22Rv1 (cell line): ENCODE measurements around the gene SLC36A3.
"Not testable (repeated sequence)": the region's sequence is repeated elsewhere in the genome, so short reads cannot be mapped to it uniquely, and the experiment has no call there.

Experiments
- H3K27ac ChIP-seq: fragments of 450-650 bp; 2 replicates; pipeline ENCODE4 v1.5.1; 2017
- ZFX ChIP-seq: fragments of 450-650 bp; IDR thresholded peaks from 2 replicates; pipeline ENCODE4 v1.6.1; 2017; ENCODE audit warnings: antibody characterized with exemption, borderline replicate concordance
- TF ChIP-seq, protein P1 (sequence below): fragments of 450-650 bp; IDR thresholded peaks from 2 replicates; pipeline ENCODE4 v1.5.1; 2017; ENCODE audit warnings: mild to moderate bottlenecking

SLC36A3 gene

DNA sequence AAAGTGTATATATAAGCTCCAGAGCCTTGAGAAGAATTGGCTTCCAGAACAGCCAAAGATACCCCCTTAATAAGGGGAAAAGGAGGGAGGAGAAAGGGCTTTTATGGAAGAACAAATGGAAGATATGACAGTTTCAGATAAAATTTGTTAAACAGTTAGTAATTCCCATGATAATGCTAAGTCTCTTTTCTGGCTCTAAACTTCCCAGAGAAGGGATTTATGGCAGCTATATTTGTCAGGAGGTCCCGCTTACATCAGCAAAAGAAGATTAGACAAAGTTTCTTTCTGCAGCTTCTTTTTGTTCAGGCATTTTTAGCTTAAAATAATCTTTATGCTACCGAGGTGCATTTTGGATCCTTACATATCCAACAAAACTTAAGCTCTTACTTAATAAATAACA is 14.3 kb upstream of the SLC36A3 start:
- TF ChIP-seq ZFX: no peak
- TF ChIP-seq, protein P1, sequence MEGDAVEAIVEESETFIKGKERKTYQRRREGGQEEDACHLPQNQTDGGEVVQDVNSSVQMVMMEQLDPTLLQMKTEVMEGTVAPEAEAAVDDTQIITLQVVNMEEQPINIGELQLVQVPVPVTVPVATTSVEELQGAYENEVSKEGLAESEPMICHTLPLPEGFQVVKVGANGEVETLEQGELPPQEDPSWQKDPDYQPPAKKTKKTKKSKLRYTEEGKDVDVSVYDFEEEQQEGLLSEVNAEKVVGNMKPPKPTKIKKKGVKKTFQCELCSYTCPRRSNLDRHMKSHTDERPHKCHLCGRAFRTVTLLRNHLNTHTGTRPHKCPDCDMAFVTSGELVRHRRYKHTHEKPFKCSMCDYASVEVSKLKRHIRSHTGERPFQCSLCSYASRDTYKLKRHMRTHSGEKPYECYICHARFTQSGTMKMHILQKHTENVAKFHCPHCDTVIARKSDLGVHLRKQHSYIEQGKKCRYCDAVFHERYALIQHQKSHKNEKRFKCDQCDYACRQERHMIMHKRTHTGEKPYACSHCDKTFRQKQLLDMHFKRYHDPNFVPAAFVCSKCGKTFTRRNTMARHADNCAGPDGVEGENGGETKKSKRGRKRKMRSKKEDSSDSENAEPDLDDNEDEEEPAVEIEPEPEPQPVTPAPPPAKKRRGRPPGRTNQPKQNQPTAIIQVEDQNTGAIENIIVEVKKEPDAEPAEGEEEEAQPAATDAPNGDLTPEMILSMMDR: no peak

DNA sequence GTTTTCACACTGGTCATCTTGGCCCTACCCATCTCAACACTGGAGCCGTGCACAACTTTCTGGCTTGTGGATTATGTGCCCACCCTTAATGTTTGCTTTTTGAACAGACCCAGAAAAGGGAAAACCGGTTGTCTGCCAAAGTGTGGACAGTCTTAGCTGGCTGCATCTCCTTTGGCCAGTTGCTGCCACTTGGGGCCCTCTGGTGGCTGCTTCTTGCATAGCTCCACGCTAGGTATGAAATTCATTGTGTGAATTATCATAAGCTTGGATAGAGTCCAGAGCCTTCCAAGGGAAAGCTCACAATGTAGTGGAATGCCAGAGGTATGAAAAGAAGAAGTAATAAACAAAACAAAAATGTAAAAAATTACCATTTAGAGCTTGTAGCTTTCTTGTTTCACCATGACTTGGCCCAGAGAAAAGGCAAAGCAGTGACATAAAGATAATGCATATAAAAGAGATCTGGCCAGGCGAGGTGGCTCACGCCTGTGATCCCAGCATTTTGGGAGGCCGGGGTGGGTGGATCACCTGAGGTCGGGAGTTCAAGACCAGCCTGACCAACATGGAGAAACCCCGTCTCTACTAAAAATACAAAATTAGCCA is 12.5 kb upstream of the SLC36A3 start:
- H3K27ac ChIP-seq: no peak overlapping the region

More for the DNA sequence above, 14.3 kb upstream of the SLC36A3 start:
- H3K27ac ChIP-seq: no peak overlapping the region

DNA sequence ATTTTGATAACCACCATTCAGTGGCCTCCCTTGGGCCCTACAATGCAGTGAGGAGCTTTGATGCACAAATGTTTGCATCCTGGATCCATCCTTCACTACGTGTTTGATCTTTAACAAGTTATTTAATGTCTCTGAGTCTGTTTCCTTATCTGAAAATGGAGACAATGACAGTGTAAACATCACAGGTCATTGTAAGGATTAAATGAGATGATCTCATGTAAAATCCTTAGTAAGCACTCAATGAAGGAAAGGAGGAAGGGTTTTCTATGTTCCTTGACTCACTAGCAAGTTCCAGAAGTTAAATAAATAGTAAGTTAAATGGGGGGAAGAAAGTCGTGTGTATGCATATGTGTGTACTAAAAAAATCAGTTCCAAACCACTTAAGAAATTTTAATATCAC is 9.8 kb upstream of the SLC36A3 start:
- no peak overlapping the region for H3K27ac ChIP-seq
- no peak for TF ChIP-seq ZFX
- TF ChIP-seq, protein P1: no peak

More for the DNA sequence above, 12.5 kb upstream of the SLC36A3 start:
- TF ChIP-seq ZFX: no peak
- TF ChIP-seq, protein P1: peak; percentile 93

DNA sequence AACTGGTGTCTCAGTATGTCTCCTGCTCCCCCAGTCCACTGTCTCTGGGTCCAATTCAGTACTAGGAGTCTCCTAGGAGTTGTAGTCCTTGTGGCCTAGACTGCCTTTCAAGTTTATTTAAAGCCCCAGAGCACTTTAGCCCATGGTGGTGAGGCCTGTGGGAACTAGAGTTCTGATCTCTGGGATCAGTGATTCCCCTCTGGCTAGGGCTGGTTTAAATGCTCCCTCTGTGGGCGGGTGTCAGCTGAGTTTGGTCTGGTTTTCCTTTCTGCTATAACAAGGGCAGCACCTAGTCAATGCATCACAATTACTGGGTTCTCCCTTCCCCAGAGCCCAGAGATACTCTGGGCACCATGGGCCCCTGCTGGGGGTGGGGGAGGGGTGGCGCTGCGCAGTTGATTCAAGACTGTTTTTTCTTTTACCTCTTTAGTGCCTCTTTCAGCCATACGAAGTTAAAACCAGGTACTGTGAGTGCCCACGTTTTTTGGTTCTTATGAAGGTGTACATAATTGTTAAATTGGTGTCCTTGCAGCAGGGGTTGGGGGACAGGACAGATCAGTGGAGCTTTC is 9.3 kb upstream of the SLC36A3 start:
- H3K27ac ChIP-seq: no peak overlapping the region
- TF ChIP-seq, protein P1: no peak
- no peak for TF ChIP-seq ZFX

DNA sequence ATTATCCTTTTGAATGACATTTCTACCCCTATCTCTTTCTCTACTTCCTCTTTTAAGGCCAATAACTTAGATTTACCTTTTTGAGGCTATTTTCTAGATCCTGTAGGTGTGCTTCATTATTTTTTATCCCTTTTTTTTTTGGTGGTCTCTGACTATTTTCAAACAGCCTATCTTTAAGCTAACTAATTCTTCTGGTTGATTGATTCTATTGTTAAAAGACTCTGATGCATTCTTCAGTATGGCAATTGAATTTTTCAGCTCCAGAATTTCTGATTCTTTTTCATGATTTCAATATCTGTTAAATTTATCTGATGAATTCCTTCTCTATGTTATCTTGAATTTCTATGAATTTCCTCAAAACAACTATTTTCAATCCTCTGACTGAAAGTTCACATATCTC is 7.4 kb upstream of the SLC36A3 start:
- TF ChIP-seq ZFX: no peak
- TF ChIP-seq, protein P1: no peak
- no peak overlapping the region for H3K27ac ChIP-seq

DNA sequence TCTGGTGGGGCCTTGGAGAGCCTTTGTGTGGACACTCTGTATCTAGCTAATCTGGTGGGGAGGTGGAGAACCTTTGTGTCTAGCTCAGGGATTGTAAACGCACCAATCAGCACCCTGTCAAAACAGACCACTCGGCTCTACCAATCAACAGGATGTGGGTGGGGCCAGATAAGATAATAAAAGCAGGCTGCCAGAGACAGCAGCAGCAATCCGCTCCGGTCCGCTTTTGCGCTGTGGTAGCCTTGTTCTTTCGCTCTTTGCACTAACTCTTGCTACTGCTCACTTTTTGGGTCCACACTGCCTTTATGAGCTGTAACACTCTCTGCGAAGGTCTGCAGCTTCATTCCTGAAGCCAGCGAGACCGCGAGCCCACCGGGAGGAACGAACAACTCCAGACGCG is 6.3 kb upstream of the SLC36A3 start:
- H3K27ac ChIP-seq: not testable (repeated sequence)

DNA sequence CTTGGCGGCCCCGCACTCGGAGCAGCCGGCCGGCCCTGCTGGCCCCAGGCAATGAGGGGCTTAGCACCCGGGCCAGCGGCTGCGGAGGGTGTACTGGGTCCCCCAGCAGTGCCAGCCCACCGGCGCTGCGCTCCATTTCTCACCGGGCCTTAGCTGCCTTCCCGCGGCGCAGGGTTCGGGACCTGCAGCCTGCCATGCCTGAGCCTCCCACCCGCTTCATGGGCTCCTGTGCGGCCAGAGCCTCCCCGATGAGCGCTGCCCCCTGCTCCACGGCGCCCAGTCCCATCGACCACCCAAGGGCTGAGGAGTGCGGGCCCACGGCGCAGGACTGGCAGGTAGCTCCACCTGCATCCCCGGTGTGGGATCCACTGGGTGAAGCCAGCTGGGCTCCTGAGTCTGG is 5.7 kb upstream of the SLC36A3 start:
- H3K27ac ChIP-seq: not testable (repeated sequence)

DNA sequence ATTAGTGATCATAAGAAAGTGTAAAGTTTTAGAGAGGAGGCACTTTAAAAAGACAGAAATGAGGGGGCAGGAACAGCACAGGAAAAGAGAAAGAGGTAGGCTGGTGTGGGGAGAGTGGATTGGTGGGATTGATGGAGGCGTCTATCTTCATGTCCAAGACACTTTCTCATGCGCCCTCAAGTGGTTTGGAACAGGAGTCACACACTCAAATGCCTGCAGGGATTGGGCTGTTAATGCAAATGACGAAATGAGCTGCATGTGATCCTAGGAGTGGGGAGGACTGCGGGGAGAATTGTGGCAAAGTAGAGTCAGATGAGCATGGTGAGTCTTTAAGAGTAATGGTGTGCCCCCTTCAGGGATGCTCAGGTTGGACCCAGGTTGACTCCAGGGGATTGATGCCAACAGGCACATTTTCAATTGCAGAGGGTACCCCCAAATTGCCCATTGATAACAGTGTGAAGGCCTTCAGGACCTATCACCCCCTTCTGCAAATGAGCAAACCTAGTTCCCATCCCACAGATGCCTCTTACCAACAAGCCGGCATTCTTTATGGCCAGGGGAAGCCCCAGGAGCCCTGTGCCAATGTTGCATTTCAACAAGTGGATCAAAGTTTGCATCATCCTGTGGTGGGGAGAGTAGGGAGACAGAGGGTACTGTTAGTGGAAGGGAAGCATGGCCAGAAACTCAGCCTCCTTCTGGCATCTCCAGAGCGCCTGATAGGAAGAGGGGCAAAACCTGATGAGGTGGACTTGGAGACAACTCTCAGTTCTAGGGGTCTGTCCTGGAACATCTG is 5.3 kb downstream of the SLC36A3 start:
- TF ChIP-seq ZFX: no peak
- TF ChIP-seq, protein P1: peak; percentile 67
- no peak overlapping the region for H3K27ac ChIP-seq
